IPS-18c (cell line): ENCODE measurements around the gene NPY4R.
"Not testable (repeated sequence)": the region's sequence is repeated elsewhere in the genome, so short reads cannot be mapped to it uniquely, and the experiment has no call there.

ENCODE experiments used
- H3K4me3 ChIP-seq: 2 replicates; pipeline ENCODE4 v1.7.0; 2013; ENCODE audit warnings: low read depth, mild to moderate bottlenecking, low read length, moderate library complexity; ENCODE audit not compliant: insufficient read depth
- H3K9me3 ChIP-seq: one replicate; pipeline ENCODE4 v1.6.1; 2013; ENCODE audit warnings: mild to moderate bottlenecking, low read length, moderate library complexity; ENCODE audit not compliant: control insufficient read depth, insufficient read depth

NPY4R gene

DNA sequence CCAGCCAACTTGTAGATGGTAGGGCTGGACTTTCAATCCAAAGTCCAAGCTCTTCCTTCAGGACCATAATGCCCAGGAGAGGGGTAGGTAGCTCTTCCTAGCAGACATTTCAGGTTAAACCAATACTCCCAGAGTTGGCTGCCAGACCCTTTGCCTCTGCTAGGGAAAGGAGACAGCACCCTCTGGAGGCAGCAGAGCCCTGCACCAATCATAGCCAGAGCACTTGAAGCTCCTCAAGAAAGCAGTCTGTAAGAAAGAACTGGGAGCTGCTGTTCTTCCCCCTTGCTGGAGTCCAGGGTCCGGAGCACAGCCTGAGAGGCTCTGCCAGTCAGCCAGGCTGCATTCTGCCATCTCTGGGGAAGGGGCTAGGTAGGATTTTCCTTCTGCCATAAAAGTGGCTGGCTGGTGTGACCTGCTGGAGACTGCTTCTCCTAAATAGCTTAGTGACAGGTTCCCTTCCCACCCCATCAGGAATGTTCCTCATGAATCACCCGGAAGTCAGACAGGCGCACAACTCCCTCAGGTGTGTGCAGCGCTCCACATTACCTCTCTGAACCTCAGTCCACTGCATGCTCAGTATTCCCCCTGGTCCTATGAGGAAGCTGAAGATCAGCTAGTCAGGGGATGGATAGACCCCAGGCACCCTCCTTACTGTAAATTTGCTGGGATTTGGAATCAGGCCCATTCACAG lies 2.5 kb upstream of the NPY4R start:
- not testable (repeated sequence) for H3K4me3 ChIP-seq, H3K9me3 ChIP-seq

DNA sequence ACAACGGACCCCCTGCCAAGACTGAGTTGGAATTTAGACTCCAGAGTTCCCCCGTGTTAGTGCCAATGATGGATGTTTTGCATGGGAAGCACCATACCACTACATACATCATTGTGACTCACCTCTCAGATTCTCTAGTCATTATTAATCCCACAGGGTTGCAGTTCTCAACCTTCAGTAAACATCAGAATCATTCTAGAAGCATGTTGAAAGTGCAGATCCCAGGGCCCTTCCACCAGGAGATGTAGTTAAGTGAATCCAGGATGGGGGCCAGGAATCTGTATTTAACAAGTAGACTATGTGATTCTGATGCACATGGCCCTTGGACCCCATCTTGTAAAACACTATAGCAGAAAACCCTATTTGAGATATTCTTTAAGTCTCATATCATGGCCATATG lies 2.1 kb downstream of the NPY4R start:
- not testable (repeated sequence) for H3K4me3 ChIP-seq

DNA sequence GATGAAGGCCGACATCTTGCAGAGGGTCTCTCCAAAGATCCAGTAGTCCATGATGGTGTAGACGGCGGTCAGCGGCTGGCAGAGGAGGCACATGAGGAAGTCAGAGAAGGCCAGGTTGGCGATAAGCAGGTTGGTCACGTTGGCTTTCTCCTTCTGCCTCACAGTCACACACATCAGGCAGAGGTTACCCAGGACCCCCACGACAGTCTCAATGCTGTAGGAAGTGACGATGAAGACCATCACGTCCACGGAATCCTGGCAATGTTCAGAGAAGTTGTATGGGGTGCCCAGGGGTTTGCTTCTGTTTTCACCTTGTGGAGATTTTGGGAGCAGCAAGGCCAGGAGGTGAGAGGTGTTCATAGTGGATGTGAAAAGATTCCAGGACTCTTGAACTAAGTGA lies 3.5 kb downstream of the NPY4R start:
- not testable (repeated sequence) for H3K4me3 ChIP-seq, H3K9me3 ChIP-seq

More for the DNA sequence above, 2.1 kb downstream of the NPY4R start:
- H3K9me3 ChIP-seq, result not testable (repeated sequence)

DNA sequence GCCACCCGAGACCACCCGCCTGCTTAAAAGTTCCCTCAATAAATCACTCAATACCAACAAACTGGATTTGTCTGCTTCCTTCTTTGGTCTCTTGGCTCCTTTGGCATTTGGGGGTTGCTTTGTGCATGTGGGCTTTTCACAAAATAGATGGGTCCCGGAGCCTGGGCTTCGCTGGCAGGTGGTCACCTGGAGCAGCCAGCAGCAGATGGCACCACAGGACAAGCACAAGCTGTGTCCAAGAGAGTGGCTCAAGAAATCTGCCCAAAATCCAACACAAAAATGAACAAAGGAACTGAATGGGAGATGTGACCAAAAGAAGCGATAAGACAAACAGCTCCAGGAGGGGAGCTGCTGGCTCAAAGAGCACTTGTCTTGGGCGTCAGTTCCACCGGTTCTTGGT lies 6.2 kb downstream of the NPY4R start:
- not testable (repeated sequence) for H3K4me3 ChIP-seq, H3K9me3 ChIP-seq

DNA sequence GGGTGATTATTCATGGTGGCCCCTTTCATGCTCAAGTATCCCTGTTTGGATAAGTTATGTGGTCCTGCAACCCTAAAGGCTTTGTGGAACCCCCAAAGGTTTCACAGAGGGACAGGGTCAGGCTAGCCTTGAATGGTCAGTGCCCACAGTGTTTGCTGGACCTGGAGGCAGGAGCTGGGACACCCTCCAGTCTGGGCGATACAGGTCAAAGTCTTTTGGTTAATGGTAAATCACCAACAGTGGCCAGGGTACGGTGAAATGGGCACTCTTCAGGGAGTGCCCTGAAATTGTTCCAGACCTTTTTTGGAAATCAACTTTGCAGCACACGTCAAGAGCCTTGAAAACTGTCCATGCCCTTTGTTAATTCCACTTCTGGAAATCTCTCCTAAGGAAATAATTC lies 8.7 kb downstream of the NPY4R start:
- not testable (repeated sequence) for H3K9me3 ChIP-seq, H3K4me3 ChIP-seq

DNA sequence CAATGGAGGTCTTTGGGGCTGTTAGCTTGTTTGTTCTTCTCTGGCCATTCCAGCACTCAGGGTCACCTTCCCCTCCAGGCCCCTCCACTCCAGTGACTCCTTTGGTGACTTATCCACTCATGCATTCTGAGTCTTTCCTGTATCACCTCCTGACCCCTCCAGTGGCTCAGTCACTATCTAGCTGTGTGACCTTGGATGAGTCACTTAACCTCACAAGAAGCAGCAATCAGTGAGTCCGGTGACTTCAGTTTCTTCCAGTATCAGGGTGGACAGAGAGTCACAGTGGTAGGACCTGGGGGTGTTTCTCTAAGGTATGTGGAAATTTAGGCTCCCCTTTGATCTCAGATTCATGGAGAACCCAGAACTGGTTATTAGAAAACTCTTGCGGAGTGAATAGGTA lies 9.8 kb downstream of the NPY4R start:
- not testable (repeated sequence) for H3K4me3 ChIP-seq, H3K9me3 ChIP-seq

DNA sequence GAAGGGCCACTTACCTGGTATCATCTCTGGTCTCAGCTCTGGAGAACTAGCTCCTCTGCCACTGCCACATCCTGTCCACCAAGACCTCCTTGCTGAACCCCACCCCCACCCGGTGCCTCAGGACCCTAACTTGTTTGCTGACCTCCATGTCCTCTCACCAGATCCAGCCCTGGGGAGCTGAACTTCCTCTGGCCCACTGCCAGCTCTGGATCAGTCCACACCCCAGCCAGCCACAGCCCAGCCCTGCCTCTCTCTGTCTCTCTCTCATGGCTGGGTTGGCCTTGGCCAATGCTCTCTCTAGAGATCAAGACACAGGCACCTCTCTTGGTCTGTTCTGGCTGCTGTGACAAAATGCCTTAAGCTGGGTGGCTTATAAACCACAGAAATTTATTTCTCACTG lies 14.4 kb downstream of the NPY4R start:
- not testable (repeated sequence) for H3K4me3 ChIP-seq

DNA sequence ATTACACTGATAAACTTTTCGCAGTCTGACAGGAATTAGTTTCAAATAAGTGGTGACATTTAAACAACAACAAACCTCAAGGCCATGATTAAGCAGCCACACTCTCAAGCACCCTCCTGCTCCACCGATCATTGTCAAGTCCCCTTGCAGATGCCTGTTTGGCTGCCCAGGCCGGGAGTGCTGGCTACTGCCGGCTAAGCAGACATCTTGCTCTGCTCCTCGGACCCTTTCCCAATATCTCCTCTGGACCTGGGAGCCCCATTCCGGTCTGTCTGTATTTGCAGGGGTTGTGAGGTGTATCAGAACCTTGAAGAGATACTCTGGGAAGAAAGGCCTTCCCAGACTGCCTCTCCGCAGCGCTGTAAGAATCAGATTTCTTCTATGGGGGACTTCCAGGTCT lies 14.9 kb downstream of the NPY4R start:
- not testable (repeated sequence) for H3K9me3 ChIP-seq, H3K4me3 ChIP-seq

More for the DNA sequence above, 14.4 kb downstream of the NPY4R start:
- not testable (repeated sequence) for H3K9me3 ChIP-seq

DNA sequence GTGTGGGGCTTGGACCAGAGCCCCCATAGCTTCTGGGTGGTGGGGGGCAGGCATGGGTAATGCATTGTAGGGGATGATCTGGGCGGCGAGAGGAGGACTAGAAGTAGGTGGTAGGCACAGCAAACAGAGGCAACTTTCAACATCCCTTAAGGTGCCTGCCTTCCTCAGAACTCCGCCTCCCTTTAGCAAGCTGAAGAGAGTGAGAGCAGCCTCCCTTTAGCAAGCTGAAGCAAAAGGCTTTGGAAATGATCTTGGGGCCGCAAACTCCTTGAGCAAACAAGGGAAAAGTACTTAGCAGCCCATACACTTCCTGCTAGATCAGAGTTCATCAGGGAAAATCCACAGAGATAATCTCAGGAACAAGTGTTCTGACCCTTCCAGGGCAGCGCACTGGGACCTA lies 18.3 kb downstream of the NPY4R start:
- H3K9me3 ChIP-seq, H3K4me3 ChIP-seq: not testable (repeated sequence)

DNA sequence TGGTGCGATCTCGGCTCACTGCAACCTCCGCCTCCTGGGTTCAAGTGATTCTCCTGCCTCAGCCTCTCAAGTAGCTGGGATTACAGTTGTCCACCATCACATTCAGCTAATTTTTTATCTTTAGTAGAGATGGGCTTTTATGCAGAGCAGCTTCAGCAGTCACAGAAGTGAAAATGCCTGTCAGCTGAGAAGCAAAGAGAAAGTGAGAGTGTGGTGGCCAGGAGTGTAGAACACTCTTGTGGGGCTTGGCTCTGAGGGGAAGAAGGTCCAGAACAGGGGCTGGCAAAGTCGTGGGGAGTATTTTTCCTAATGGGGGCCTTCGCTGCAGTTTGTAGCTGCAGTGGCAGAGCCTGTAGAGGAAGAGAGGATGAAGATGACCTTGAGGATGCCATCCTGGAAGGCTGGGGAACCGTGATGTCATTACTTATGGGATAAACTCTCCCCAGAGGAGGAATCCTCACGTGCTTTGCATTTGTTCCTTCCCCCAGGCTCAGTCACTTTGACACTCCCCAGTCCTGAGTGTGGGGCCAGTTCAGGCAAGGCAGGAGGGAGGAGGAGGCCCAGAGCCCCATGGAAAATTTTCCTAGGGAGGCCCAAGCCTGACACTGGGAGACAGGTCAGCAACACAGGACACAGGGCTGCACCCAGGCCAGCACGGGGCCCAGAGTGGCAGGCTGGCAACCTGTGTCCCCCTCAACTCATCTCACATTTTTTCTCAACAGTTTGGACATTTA lies 20.2 kb downstream of the NPY4R start:
- not testable (repeated sequence) for H3K9me3 ChIP-seq, H3K4me3 ChIP-seq

DNA sequence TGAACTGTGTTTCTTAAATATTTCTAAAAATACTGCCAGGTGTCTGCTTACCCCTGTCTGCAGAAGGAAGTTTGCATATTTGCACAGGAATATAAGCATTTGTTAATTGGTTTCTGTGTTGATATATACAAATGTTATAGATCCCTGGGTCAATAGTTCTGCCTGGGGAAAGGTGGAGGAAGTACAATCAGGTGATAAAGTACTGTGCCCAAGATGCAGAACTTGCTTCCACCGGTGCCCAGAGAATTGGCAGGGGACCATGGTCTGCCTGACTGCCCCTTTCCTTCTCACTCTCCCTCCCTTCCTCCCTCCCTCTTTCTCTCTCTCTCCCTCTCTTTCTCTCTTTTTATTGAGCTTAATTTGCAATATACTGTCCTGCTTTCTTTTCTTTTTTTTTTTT lies 22.3 kb downstream of the NPY4R start:
- H3K9me3 ChIP-seq, H3K4me3 ChIP-seq: not testable (repeated sequence)

DNA sequence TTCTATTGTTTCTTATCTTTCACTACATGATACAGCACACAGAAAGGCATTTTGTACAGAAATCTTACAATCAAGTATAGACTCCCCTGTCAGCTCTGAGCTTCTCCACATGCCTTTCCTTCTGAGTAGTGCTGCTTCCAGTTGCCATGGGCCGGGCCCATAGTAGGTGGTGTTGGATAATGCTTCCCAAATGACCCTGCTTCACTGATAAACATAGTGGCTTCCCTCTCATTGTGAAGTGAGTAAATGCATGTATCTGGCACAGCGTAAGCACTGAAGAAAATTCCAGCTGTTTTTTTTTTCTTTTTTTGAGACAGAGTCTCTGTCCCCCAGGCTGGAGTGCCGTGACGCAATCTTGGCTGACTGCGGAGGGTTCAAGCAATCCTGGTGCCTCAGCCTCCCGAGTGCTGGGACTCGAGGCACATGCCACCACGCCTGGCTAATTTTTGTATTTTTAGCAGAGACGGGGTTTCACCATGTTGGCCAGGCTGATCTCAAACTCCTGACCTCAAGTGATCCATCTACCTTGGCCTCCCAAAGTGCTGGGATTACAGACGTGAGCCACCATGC lies 23.0 kb downstream of the NPY4R start:
- not testable (repeated sequence) for H3K4me3 ChIP-seq, H3K9me3 ChIP-seq

DNA sequence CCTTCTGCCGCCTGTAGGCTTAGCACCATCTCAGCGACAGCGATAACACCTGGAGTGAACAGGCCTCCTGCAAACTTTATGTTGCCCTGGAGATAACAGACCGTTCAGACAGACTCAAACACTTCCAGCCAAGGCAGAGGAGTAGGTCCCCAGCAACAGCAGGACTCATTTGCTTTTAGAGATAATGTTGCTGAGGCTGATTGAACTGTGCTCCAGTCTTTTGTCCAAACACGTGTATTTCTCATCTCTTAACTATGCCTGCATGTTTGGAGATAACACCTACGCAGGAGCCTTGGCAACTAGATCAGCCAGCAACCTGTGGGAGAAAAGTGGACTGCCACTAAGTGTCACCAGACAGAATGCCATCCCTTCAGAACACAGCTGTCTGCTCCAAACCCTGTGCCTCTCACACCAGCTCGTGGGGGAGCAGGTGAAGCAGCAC lies 23.9 kb downstream of the NPY4R start:
- H3K9me3 ChIP-seq, H3K4me3 ChIP-seq: not testable (repeated sequence)

DNA sequence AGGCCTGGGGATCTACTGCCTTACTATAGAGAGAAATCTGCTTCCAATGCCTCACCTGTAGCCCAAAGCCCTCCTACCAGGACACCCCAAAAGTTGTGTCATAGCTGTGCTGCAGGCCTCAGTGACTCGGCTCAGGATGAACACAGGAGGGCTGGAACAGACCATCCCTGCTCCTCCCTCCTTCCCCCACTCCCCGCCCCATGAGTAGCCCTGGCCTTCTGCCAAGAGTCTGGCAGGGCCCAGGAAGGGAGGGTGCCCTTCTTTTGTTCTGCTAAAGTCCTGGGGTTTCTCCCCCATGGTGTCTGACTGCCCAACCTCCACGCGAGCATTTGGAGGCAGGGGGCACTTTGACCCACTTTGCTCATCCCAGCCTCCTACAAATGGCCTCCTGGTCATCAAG lies 24.8 kb downstream of the NPY4R start:
- not testable (repeated sequence) for H3K4me3 ChIP-seq, H3K9me3 ChIP-seq

DNA sequence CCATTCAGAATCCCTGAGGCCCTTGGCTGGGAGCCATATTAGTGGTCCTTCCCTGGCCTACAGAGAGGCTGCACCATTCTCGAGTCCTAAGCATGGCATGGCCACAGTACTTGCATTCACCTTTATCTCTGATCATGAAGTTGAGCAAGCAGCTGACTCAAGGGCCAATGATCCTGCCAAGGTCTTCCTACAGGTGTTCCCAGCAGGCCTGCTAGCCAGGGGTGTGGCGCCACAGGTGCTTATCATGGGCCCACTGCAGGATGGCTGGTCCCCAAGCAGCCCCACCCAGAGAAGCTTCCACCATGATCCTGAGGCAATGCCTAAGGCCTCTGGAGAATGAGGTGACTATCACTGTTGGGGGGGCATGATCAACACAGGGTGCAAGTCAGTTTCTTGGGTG lies 42.2 kb downstream of the NPY4R start:
- H3K9me3 ChIP-seq, H3K4me3 ChIP-seq: not testable (repeated sequence)

DNA sequence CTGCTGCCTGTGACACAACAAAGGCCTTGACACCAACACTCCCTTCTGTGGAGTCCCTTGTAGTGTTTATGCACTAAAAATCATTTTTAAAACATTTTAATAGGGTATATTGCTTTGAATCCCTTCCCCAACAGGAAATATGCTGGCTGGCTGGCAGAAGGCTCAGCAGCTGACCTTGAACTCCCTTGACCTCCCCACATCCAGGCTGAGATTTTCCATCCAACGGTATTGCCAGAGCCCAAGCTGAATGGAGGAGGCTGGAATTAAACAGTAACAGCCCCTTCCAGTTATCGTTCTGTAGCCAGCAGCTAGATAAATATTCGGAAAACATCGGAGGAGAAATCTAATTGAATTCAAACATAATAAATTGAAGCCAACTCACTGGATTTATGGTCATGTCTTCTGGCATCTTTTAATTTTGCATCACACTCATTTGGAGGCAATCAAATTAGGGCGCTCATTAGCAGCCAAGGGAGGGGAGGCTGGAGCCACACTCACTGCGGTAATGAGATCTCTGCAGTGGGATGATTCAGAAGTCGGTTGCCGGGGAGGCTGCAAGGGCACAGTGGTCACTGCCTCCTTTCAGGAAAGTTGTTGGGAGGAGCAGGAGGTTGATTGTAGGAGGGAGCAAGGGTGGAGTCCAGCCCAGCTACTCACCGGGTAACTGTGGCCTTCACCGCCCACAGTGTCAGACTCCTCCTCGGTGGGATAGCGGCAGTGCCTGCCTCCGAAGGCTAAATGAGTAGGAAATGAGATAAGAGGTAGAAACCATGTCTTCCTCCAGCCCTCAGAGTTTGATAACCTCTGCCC lies 46.0 kb downstream of the NPY4R start:
- H3K9me3 ChIP-seq, H3K4me3 ChIP-seq: not testable (repeated sequence)

DNA sequence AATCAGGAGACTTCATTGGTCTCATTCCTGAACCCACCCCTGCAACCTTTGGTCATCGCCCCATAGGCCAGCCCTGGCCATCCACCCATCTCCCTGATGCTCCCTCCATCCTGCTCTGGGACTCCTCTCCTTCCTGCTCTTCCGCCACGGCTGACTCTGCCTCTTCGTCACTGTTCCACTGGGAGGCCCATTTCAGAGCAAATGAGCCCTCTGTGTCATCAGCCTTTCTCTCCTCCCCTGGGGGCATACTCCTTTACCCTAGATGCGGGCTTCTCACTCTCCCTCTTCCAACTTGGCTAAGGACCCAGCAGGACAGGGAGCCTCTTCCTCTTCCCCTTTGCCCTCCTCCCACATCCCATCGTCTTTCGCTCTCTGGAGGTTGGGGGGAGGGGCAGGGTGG lies 47.5 kb downstream of the NPY4R start:
- not testable (repeated sequence) for H3K9me3 ChIP-seq, H3K4me3 ChIP-seq

DNA sequence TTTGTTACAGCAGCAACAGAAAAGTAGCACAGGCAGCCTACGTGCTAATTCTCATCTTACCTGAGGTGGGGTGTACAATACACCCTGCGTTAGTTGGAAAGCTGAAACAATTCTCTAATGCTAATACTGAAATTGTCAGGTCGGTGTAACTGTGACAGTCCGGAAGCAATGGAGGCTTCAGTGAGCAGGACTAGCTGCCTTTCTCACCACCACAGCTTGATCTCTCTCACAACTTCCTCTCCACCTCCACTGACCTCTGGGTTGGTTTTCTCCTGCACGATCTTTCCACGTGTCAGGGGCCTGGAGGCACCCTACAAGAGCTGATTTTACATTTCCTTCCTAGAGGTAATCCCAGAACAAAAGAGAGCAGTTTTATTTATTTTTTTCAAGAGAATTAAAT lies 50.5 kb downstream of the NPY4R start:
- H3K4me3 ChIP-seq, H3K9me3 ChIP-seq: not testable (repeated sequence)
